GM04503 (cell line): ENCODE data around the gene CHMP4A.

Experiments used
- DNase-seq: peaks from one replicate; pipeline ENCODE4 v3.0.0-alpha.2; 2012; ENCODE audit warnings: low read depth

CHMP4A gene

GRCh38 chr14:24194873-24195185, 18.5 kb downstream of the CHMP4A start:
- no peak for DNase-seq

GRCh38 chr14:24194186-24194872, 19.0 kb downstream of the CHMP4A start:
- no peak for DNase-seq

GRCh38 chr14:24192933-24193332, 20.4 kb downstream of the CHMP4A start:
- DNase-seq, result no peak

GRCh38 chr14:24190416-24190815, 22.9 kb downstream of the CHMP4A start:
- no peak for DNase-seq

- no peak for DNase-seq
These were observed 23.8 kb downstream of the CHMP4A start for GRCh38 chr14:24189460-24189859.

- DNase-seq, result no peak
These were observed 24.3 kb downstream of the CHMP4A start for GRCh38 chr14:24189059-24189375.

GRCh38 chr14:24188251-24189058, 24.8 kb downstream of the CHMP4A start, which contains the start of gene IPO4:
IPO4 (minus strand) TSS chr14:24188816; CDS start chr14:24188787, 29 bp downstream.
- DNase-seq, result peak; percentile 79

- no peak for DNase-seq
These were observed 25.8 kb downstream of the CHMP4A start for GRCh38 chr14:24187539-24187915.

- DNase-seq, result no peak
These were observed 26.3 kb downstream of the CHMP4A start for GRCh38 chr14:24186831-24187538.

- DNase-seq, result no peak
These were observed 27.5 kb downstream of the CHMP4A start for GRCh38 chr14:24185741-24186140.

- no peak for DNase-seq
These were observed 28.3 kb downstream of the CHMP4A start for GRCh38 chr14:24185026-24185425.

GRCh38 chr14:24184104-24184970, 29.0 kb downstream of the CHMP4A start:
- DNase-seq, result no peak

- no peak for DNase-seq
These were observed 30.2 kb downstream of the CHMP4A start for GRCh38 chr14:24183014-24183481.

- no peak for DNase-seq
These were observed 31.0 kb downstream of the CHMP4A start for GRCh38 chr14:24182110-24182882.

GRCh38 chr14:24181371-24182077, 31.8 kb downstream of the CHMP4A start:
- no peak for DNase-seq

GRCh38 chr14:24179961-24180796, 33.1 kb downstream of the CHMP4A start:
- DNase-seq, result peak; percentile 76

GRCh38 chr14:24179294-24179960, 33.9 kb downstream of the CHMP4A start:
- DNase-seq, result no peak

GRCh38 chr14:24178399-24179178, 34.7 kb downstream of the CHMP4A start:
- no peak for DNase-seq
